Chondrocyte (in vitro differentiated cells): ENCODE measurements around the gene OR4B1. TPM values are rescaled to one million over a fixed set of nuclear protein-coding genes. Genes with fewer than 3 reads are reported as not detected.

Source experiments
- DNase-seq: peaks from one replicate; pipeline ENCODE4 v3.0.0; 2021; ENCODE audit warnings: mixed read lengths, low spot score
- H3K27ac Mint-ChIP-seq: one replicate; pipeline ENCODE4 v1.8.0; 2021; ENCODE audit warnings: mild to moderate bottlenecking, moderate library complexity, mixed read lengths; ENCODE audit not compliant: unreplicated experiment
- H3K27me3 Mint-ChIP-seq: 2 replicates; pipeline ENCODE4 v1.8.0; 2021; ENCODE audit warnings: low read depth, mixed read lengths
- H3K36me3 Mint-ChIP-seq: 2 replicates; pipeline ENCODE4 v1.8.0; 2021; ENCODE audit warnings: low read depth, mixed read lengths
- H3K4me1 Mint-ChIP-seq: 2 replicates; pipeline ENCODE4 v1.8.0; 2021; ENCODE audit warnings: low read depth, mild to moderate bottlenecking, mixed read lengths
- H3K4me3 Mint-ChIP-seq: one replicate; pipeline ENCODE4 v1.8.0; 2021; ENCODE audit warnings: mild to moderate bottlenecking, moderate library complexity, mixed read lengths; ENCODE audit not compliant: unreplicated experiment
- H3K9me3 Mint-ChIP-seq: 2 replicates; pipeline ENCODE4 v1.8.0; 2021; ENCODE audit warnings: low read depth, mixed read lengths
- CTCF ChIP-seq: fragments of 200-600 bp; sonication (generic); IDR thresholded peaks from 2 replicates; pipeline ENCODE4 v1.5.0; 2021; ENCODE audit warnings: antibody characterized with exemption, mild to moderate bottlenecking, moderate library complexity
- total RNA-seq: library from RNA; stranded (reverse); gene quantifications from 3 replicates; pipeline ENCODE4 v1.2.1, GENCODE V29; 2021

Gene OR4B1
- total RNA-seq, 1 donor from 2014 or later, result not detected

DNA sequence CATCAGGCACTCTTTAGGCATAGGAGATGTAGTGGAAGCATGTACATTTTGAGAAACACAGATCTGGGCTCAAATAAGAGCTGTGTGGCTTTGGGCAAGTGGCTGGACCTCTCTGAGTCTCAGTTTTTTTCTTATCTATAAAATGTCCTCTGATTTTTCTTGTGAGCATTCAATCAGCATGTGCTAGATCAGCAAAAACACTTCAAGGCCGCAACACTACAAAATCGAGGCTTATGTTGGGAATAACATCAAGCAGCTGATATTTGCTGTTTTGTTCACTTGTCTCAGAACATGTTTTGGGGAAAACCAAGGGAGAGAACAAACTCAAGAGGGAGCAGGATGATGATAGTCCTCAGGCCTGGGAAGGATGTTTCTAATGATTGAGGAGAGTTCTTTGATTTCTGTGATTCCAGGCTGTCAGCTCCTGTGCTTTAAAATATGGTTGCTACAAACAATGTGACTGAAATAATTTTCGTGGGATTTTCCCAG, 46.9 kb downstream of the OR4B1 start, which contains the start of gene OR4X1:
OR4X1 (plus strand) TSS at position 439 of the 489 bp plus-strand sequence; CDS start at position 439, 0 bp downstream.
- Mint-ChIP-seq H3K36me3 (no peaks in the 10 kb centered on the region), H3K4me3 (no peak within 1 kb of the TSS), H3K4me1 (no peaks in the 10 kb centered on the region), H3K27me3 (no peaks in the 10 kb centered on the region), H3K9me3 (no peaks in the 10 kb centered on the region), H3K27ac (no peak within 1 kb of the TSS)
- no peak for TF ChIP-seq CTCF
- DNase-seq, result no peak

Other genes with a start within 250 kb of the OR4B1 start
- 5.9 to 18.1 TPM (median 16.4 TPM) in 3 replicates for gene PTPRJ, start 236.3 kb upstream of the OR4B1 start, total RNA-seq
- not detected in 3 replicates for gene OR4X2, start 28.3 kb downstream of the OR4B1 start, total RNA-seq
- gene OR4X1, start 47.1 kb downstream of the OR4B1 start, total RNA-seq, result not detected in 3 replicates
- gene OR4S1, start 89.4 kb downstream of the OR4B1 start, total RNA-seq, result not detected in 3 replicates
- not detected in 3 replicates for gene OR4C3, start 108.1 kb downstream of the OR4B1 start, total RNA-seq
- not detected in 3 replicates for gene OR4C5, start 149.7 kb downstream of the OR4B1 start, total RNA-seq